Spleen (tissue), 11 donors: ENCODE results near the gene TBX1. TPM values are rescaled to one million over a fixed set of nuclear protein-coding genes. Genes with fewer than 3 reads are reported as not detected.

Experiments used
- DNase-seq: peaks from one replicate; pipeline ENCODE4 v3.0.0-alpha.2; 2020
- H3K27ac ChIP-seq, 8 donors: fragments of 200-600 bp; sonication (generic) in 7 of 8; 1 replicate in 4 of 8; 2 replicates in 4 of 8; pipeline versions ENCODE4 v1.5.0 to v1.8.0; 2016 to 2021; ENCODE audit warnings: inconsistent platforms in 4 of 8, mild to moderate bottlenecking in 4 of 8, moderate library complexity in 1 of 8
- H3K27me3 ChIP-seq, 7 donors: fragments of 200-600 bp; sonication (generic) in 6 of 7; replicated peaks in 1 of 7; 1 replicate in 4 of 7; 2 replicates in 3 of 7; pipeline versions ENCODE4 v1.5.0 to v1.8.0; 2016 to 2021; ENCODE audit warnings: inconsistent platforms in 3 of 7, mild to moderate bottlenecking in 1 of 7
- H3K36me3 ChIP-seq, 6 donors: fragments of 200-600 bp; sonication (generic) in 5 of 6; 1 replicate in 4 of 6; 2 replicates in 2 of 6; pipeline versions ENCODE4 v1.5.0 to v1.8.0; 2016 to 2021; ENCODE audit warnings: inconsistent platforms in 2 of 6
- H3K4me1 ChIP-seq, 6 donors: fragments of 200-600 bp; sonication (generic) in 5 of 6; 1 replicate in 3 of 6; 2 replicates in 3 of 6; pipeline versions ENCODE4 v1.5.0 to v1.8.0; 2016 to 2021; ENCODE audit warnings: inconsistent platforms in 3 of 6
- H3K4me3 ChIP-seq, 8 donors: fragments of 200-600 bp; sonication (generic) in 7 of 8; 1 replicate in 4 of 8; 2 replicates in 4 of 8; pipeline versions ENCODE4 v1.5.0 to v1.8.0; 2016 to 2021; ENCODE audit warnings: inconsistent platforms in 4 of 8, mild to moderate bottlenecking in 4 of 8, moderate library complexity in 2 of 8
- H3K9me3 ChIP-seq, 8 donors: fragments of 200-600 bp; sonication (generic) in 7 of 8; 1 replicate in 4 of 8; 2 replicates in 4 of 8; pipeline versions ENCODE4 v1.5.0 to v1.8.0; 2016 to 2021; ENCODE audit warnings: inconsistent platforms in 4 of 8
- POLR2A ChIP-seq, 3 donors: fragments of 450-650 bp; IDR thresholded peaks; one replicate each; pipeline ENCODE4 v1.5.1; 2017; ENCODE audit warnings: antibody characterized with exemption in 3 of 3, mild to moderate bottlenecking in 1 of 3
- POLR2AphosphoS5 ChIP-seq, 3 donors: sonication (generic); formaldehyde crosslinking; IDR thresholded peaks; one replicate each; pipeline ENCODE4 v1.5.1; 2017; ENCODE audit warnings: antibody characterized with exemption in 3 of 3
- WGBS, 5 donors: extraction: QIAGEN DNeasy Blood & Tissue Kit in 3 of 5; methylation state at CpG; one replicate each; pipeline versions ENCODE4 v1.1.5 to v1.1.7; 2013 to 2018; 5-methylcytosine and 5-hydroxymethylcytosine counted together
- intact Hi-C: fragments of 100-400 bp; cut with DNase I; formaldehyde crosslinking; loops from one replicate; pipeline ENCODE4 v1.15.0; 2023; ENCODE audit warnings: low total_unique reads
- polyA plus RNA-seq, 3 donors: library from polyadenylated mRNA; stranded (reverse); fragments of 200-250 nt; gene quantifications; one replicate each; pipeline ENCODE4 v1.2.1, GENCODE V29; 2013
- total RNA-seq, 7 donors: library from RNA; depleted of rRNA in 3 of 7; stranded (reverse); fragments of >200 nt in 3 of 7; fragmentation: NEBNext Ultra II Directional in 4 of 7; extraction: Animal tissue kit (Norgen Biotek cat#: 25700) in 4 of 7; gene quantifications; one replicate each; pipeline versions ENCODE4 v1.1.0 to v1.2.1, GENCODE V29; 2016 to 2021
- TF ChIP-seq, protein P1 (sequence below), 11 experiments: fragments of 200-600 bp in 7 of 11; fragments of 450-650 bp in 4 of 11; sonication (generic) in 4 of 11; IDR thresholded peaks in 8 of 11; conservative IDR thresholded peaks in 3 of 11; 1 replicate in 7 of 11; 2 replicates in 4 of 11; pipeline versions ENCODE4 v1.4.0 to v1.8.0; 2016 to 2021; ENCODE audit warnings: antibody characterized with exemption in 11 of 11, inconsistent platforms in 4 of 11, mild to moderate bottlenecking in 1 of 11
- donor health status: healthy with polysubstance abuse.
- donor health status: DM: no; HTN: no; CAD: no; lungs with moderate emphysema.
- donor health status: DM: no; HTN: no; CAD: no.
- donor health status: Bipolar disorder and iron deficiency.
- donor health status: healthy.
- donor health status: DM: no; HTN: no; CAD: no.
- donor health status: DM: yes; HTN: yes; CAD: no.

Gene TBX1
- total and polyA plus RNA-seq, 10 donors = 0.17 to 10.5 (median 0.70) TPM

DNA sequence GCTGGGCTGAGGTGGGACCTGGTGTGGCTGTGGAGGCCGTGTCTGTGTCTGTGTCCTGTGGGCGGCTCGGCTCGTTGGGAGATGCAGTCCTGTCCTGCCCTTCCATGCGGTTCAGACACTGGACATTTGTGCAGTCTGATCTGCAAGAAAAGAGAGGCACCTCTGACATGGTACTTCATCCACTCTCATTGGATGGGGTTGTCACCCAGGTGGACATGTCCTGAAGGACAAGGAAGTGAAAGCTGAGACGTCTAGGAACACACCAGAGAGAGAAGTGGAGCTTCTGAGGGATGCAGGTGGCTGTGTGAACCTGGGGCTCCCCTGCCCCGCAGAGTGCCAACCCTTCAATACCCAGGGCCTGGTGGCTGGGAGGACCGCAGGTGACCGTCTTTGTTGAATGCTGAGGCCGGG, 18.4 kb downstream of the TBX1 start:
- Histone ChIP-seq H3K9me3 (no peaks in the 10 kb centered on the region), H3K4me3 (no peak overlapping the region), H3K4me1 (peaks cover 0 to 13% (median 7%) of the 10 kb centered on the region in 6 donors), H3K36me3 (peaks cover 0 to 2% (median 0%) of the 10 kb centered on the region in 6 donors), H3K27me3 (peaks cover 0 to 70% (median 12%) of the 10 kb centered on the region in 7 donors), H3K27ac (no peak overlapping the region)
- TF ChIP-seq, protein P1, sequence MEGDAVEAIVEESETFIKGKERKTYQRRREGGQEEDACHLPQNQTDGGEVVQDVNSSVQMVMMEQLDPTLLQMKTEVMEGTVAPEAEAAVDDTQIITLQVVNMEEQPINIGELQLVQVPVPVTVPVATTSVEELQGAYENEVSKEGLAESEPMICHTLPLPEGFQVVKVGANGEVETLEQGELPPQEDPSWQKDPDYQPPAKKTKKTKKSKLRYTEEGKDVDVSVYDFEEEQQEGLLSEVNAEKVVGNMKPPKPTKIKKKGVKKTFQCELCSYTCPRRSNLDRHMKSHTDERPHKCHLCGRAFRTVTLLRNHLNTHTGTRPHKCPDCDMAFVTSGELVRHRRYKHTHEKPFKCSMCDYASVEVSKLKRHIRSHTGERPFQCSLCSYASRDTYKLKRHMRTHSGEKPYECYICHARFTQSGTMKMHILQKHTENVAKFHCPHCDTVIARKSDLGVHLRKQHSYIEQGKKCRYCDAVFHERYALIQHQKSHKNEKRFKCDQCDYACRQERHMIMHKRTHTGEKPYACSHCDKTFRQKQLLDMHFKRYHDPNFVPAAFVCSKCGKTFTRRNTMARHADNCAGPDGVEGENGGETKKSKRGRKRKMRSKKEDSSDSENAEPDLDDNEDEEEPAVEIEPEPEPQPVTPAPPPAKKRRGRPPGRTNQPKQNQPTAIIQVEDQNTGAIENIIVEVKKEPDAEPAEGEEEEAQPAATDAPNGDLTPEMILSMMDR (IDR thresholded peaks at IDR 0.05 in 8 of 11, conservative IDR thresholded peaks at IDR 0.05 in 3 of 11) = no peak
- TF ChIP-seq POLR2A (IDR thresholded peaks at IDR 0.05) (no peak), POLR2AphosphoS5 (IDR thresholded peaks at IDR 0.05) (no peak)
- 83 to 90% (median 88%) methylated on average over 10 of the region's 10 CpGs for WGBS, 5 donors
- intact Hi-C loops = no loop called here
- peak; percentile 32 for DNase-seq

DNA sequence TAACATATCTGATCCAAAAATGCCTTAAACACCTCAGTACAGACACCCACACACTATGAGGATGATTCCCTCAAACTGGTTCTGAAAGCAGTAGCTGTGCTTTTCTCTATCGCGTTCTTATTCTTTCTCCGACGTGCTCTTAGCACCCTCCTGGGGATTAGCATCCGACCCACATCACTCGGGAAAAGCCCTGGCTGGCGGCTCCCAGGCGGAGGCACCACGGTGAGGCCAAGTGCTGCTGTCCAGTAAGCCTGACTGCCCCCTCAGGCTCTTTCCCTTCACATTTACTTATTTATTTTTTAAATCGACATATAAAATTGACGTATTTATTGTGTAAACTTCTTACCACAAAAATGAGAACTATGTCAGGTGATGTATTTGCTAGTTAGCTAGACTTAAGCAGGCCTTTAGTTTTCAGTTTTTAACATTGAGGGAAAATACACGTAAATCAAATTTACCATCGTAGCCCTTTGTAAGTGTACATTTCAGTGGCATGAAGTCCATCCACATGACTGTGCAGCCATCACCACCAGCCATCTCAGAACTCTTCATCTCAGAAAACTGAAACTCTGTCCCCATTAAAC, 19.2 kb downstream of the TBX1 start:
- peak; percentile 56 for DNase-seq
- H3K4me3 ChIP-seq = no peak overlapping the region
- intact Hi-C loops = no loop called here
- H3K27ac ChIP-seq = no peak overlapping the region
- H3K9me3 ChIP-seq = no peaks in the 10 kb centered on the region
- WGBS, 5 donors = 76 to 88% (median 81%) methylated on average over 13 of the region's 13 CpGs
- H3K27me3 ChIP-seq = peaks cover 0 to 62% (median 12%) of the 10 kb centered on the region in 7 donors
- H3K4me1 ChIP-seq = peaks cover 0 to 11% (median 6%) of the 10 kb centered on the region in 6 donors
- TF ChIP-seq, protein P1 (IDR thresholded peaks at IDR 0.05 in 8 of 11, conservative IDR thresholded peaks at IDR 0.05 in 3 of 11) = no peak
- TF ChIP-seq POLR2A (IDR thresholded peaks at IDR 0.05) (no peak), POLR2AphosphoS5 (IDR thresholded peaks at IDR 0.05) (no peak)
- H3K36me3 ChIP-seq = peaks cover 0 to 10% (median 0%) of the 10 kb centered on the region in 6 donors

DNA sequence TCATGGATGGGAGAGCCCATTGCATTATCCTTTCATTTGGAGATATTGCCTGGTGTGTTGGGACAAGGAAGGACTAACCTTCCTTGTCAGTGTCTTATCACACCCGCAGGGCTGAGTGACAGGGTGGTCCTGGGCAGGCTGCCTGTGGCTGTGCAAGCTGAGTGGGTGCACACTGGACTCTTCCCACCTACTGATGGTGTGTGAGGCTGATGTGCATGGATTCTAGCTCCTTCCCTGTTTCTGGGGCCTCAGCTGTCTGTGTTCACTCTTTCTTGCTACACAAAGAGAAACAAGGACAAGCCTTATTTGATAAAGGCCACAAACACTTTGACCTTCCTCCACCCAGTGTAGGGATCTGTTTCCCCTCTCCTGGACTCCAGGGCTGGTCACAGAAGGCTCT, 22.0 kb downstream of the TBX1 start:
- 82 to 100% (median 93%) methylated on average over 1 of the region's 1 CpG for WGBS, 5 donors
- peak; percentile 20 for DNase-seq
- no peak overlapping the region for H3K4me3 ChIP-seq
- peaks cover 0 to 35% (median 4%) of the 10 kb centered on the region in 7 donors for H3K27me3 ChIP-seq
- TF ChIP-seq, protein P1 (IDR thresholded peaks at IDR 0.05 in 8 of 11, conservative IDR thresholded peaks at IDR 0.05 in 3 of 11) = no peak
- no peak for TF ChIP-seq POLR2A (IDR thresholded peaks at IDR 0.05)
- TF ChIP-seq POLR2AphosphoS5 (IDR thresholded peaks at IDR 0.05) = no peak
- H3K4me1 ChIP-seq = peaks cover 0 to 3% (median 0%) of the 10 kb centered on the region in 6 donors
- intact Hi-C loops = no loop called here
- H3K9me3 ChIP-seq = no peaks in the 10 kb centered on the region
- H3K36me3 ChIP-seq = peaks cover 0 to 37% (median 0%) of the 10 kb centered on the region in 6 donors
- H3K27ac ChIP-seq = no peak overlapping the region

DNA sequence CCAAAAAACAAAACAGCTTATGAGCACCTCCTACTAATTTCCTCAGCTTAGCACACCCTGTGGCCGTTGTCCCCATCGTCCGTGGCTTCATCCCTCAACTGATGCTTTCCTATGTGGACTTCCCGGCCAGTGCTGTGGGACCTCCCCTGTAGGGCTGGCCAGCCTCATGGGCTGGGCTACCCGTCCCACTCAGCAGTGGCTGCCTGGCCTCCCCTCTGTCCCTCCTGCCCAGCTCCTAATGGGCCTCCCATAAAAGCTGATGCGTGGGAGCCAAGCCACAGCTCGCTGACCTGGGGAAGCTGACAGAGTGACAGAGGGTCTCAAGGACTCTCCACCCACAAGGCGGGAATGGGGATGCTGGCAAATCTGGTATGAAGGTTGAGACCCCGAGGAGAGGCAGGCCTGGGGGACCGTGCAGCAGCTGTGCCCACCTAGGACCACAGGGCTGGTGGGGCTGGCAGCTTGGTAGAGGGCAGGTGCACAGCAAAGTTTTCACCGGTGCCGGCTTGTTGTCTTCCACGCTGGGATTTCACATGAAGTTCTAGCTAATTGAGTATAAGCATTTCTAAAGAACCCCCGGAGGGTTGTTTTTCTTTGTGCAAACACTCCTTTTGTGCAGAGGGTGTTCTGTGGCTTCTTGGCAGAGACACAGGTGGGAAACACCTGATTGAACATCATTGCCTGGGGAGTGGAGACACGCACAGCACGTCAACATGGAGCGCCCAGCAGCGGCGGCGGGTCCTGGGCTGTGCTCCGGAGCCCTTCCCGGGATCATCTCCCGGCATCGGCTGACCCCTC, 23.2 kb downstream of the TBX1 start:
- Histone ChIP-seq H3K4me3 (no peak overlapping the region), H3K4me1 (peaks cover 0 to 3% (median 0%) of the 10 kb centered on the region in 6 donors), H3K36me3 (peaks cover 0 to 50% (median 8%) of the 10 kb centered on the region in 6 donors), H3K9me3 (no peaks in the 10 kb centered on the region), H3K27me3 (peaks cover 0 to 22% (median 1%) of the 10 kb centered on the region in 7 donors), H3K27ac (no peak overlapping the region)
- DNase-seq = peak; percentile 57
- intact Hi-C loops = no loop called here
- TF ChIP-seq POLR2AphosphoS5 (IDR thresholded peaks at IDR 0.05) = no peak
- TF ChIP-seq, protein P1 (IDR thresholded peaks at IDR 0.05 in 8 of 11, conservative IDR thresholded peaks at IDR 0.05 in 3 of 11) = no peak
- TF ChIP-seq POLR2A (IDR thresholded peaks at IDR 0.05) = no peak
- 87 to 91% (median 88%) methylated on average over 16 to 24 of the region's 24 CpGs for WGBS, 5 donors
